Fibroblast of lung (primary cell): ENCODE measurements around the gene DENND1A. TPM values are rescaled to one million over a fixed set of nuclear protein-coding genes. Genes with fewer than 3 reads are reported as not detected.
"Not testable (repeated sequence)": the region's sequence is repeated elsewhere in the genome, so short reads cannot be mapped to it uniquely, and the experiment has no call there.

ENCODE experiments used
- DNase-seq, 2 donors: peaks; one replicate each; pipeline versions ENCODE4 v3.0.0 to v3.0.0-alpha.2; 2010; ENCODE audit warnings: low read depth in 2 of 2
- H2AFZ ChIP-seq: 2 replicates; pipeline ENCODE4 v1.5.1; 2012; ENCODE audit warnings: low read length, control low read depth, inconsistent platforms
- H3K27ac ChIP-seq: 2 replicates; pipeline ENCODE4 v1.5.1; 2011; ENCODE audit warnings: low read length, control low read depth; ENCODE audit not compliant: insufficient read depth
- H3K27me3 ChIP-seq: 2 replicates; pipeline ENCODE4 v1.5.1; 2011; ENCODE audit warnings: mild to moderate bottlenecking, low read length; ENCODE audit not compliant: control insufficient read depth, insufficient read depth
- H3K36me3 ChIP-seq: 2 replicates; pipeline ENCODE4 v1.5.1; 2011; ENCODE audit warnings: low read length; ENCODE audit not compliant: control insufficient read depth, insufficient read depth
- H3K4me1 ChIP-seq: 2 replicates; pipeline ENCODE4 v1.5.1; 2011; ENCODE audit warnings: low read length; ENCODE audit not compliant: control insufficient read depth, insufficient read depth; ENCODE audit errors: extremely low read depth
- H3K4me2 ChIP-seq: 2 replicates; pipeline ENCODE4 v1.5.1; 2011; ENCODE audit warnings: low read length, control low read depth; ENCODE audit not compliant: insufficient read depth; ENCODE audit errors: extremely low read depth
- H3K4me3 ChIP-seq, 4 experiments: fragments of 200-600 bp in 1 of 4; sonication (generic) in 1 of 4; replicated peaks in 1 of 4; 2 replicates each; pipeline ENCODE4 v1.5.1; 2011 to 2016; ENCODE audit warnings: low read length in 4 of 4, low read depth in 3 of 4, mild to moderate bottlenecking in 3 of 4, control low read depth in 2 of 4, inconsistent platforms in 1 of 4, mixed read lengths in 1 of 4; ENCODE audit not compliant: insufficient read depth in 1 of 4; ENCODE audit errors: control extremely low read depth in 1 of 4
- H3K79me2 ChIP-seq: 2 replicates; pipeline ENCODE4 v1.5.1; 2012; ENCODE audit warnings: mild to moderate bottlenecking, low read length, inconsistent platforms; ENCODE audit not compliant: control insufficient read depth, insufficient read depth
- H3K9ac ChIP-seq: 2 replicates; pipeline ENCODE4 v1.5.1; 2011; ENCODE audit warnings: mild to moderate bottlenecking, low read length, control low read depth; ENCODE audit not compliant: insufficient read depth
- H3K9me3 ChIP-seq: 2 replicates; pipeline ENCODE4 v1.5.1; 2012; ENCODE audit warnings: low read depth, low read length; ENCODE audit not compliant: control insufficient read depth, insufficient read depth
- H4K20me1 ChIP-seq: 2 replicates; pipeline ENCODE4 v1.5.1; 2011; ENCODE audit warnings: low read length; ENCODE audit not compliant: control insufficient read depth, insufficient read depth; ENCODE audit errors: extremely low read depth
- CTCF ChIP-seq, 2 donors: IDR thresholded peaks in 1 of 2; conservative IDR thresholded peaks in 1 of 2; 1 replicate in 1 of 2; 2 replicates in 1 of 2; pipeline ENCODE4 v1.5.1; 2011 to 2012; ENCODE audit warnings: low read length in 2 of 2, control low read depth in 1 of 2, inconsistent platforms in 1 of 2, low read depth in 1 of 2, mild to moderate bottlenecking in 1 of 2
- EZH2 ChIP-seq: IDR thresholded peaks from 2 replicates; pipeline ENCODE4 v1.5.1; 2012; ENCODE audit warnings: low read length, control low read depth, mild to moderate bottlenecking; ENCODE audit errors: missing control alignments
- polyA plus RNA-seq, 2 donors: library from polyadenylated mRNA; depleted of rRNA in 1 of 2; stranded (reverse) in 1 of 2; unstranded in 1 of 2; fragments of >200 nt; gene quantifications; 2 replicates each; pipeline ENCODE4 v1.2.1, GENCODE V29; 2011 to 2012; ENCODE audit warnings: missing spikeins in 1 of 2
- total RNA-seq: library from RNA; depleted of rRNA; stranded (reverse); fragments of >200 nt; gene quantifications from 2 replicates; pipeline ENCODE4 v1.2.1, GENCODE V29; 2014

The DENND1A gene
- total and polyA plus RNA-seq, 2 donors (not counting 1 experiment from before 2014, with no cell fraction given), result 13.0 to 18.3 TPM

GRCh38 chr9:123912167-123912897, 17.6 kb downstream of the DENND1A start:
- Histone ChIP-seq H3K27ac (no peak overlapping the region), H3K4me1 (no peaks in the 10 kb centered on the region), H3K9me3 (no peaks in the 10 kb centered on the region), H3K36me3 (no peaks in the 10 kb centered on the region), H4K20me1 (no peaks in the 10 kb centered on the region), H3K79me2 (no peaks in the 10 kb centered on the region), H3K9ac (no peak overlapping the region), H3K4me3 (no peak overlapping the region), H2AFZ (no peak overlapping the region), H3K4me2 (no peak overlapping the region), H3K27me3 (no peaks in the 10 kb centered on the region)
- DNase-seq, result no peak
- TF ChIP-seq CTCF (conservative IDR thresholded peaks at IDR 0.05 in 1 of 2, IDR thresholded peaks at IDR 0.05 in 1 of 2; ENCODE audit: low read depth in 1 of 2, low read length in 2 of 2), result no peak
- no peak for TF ChIP-seq EZH2

DNA sequence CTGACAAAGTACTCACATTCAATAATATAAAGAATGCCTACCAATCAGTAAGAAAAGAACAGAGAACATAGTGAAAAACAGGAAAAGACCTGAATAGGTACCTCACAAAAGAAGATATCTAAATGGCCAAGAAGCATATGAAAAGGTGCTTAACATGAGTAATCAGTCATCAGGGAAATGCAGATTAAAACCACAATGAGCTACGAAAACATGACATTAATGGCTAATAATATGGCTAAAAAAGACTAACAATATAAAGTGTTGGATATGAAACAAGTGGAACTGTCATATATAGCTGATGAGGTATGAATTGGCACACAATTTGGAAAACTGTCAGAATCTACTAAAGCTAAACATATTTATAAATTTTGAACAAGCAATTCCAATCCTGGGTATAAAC, 18.9 kb downstream of the DENND1A start:
- Histone ChIP-seq H3K27me3 (no peaks in the 10 kb centered on the region), H4K20me1 (no peaks in the 10 kb centered on the region), H3K4me3 (no peak overlapping the region), H3K79me2 (no peaks in the 10 kb centered on the region), H3K36me3 (no peaks in the 10 kb centered on the region), H2AFZ (no peak overlapping the region), H3K9ac (no peak overlapping the region), H3K4me2 (no peak overlapping the region), H3K4me1 (no peaks in the 10 kb centered on the region), H3K9me3 (no peaks in the 10 kb centered on the region), H3K27ac (no peak overlapping the region)
- no peak for DNase-seq
- TF ChIP-seq EZH2, result no peak
- TF ChIP-seq CTCF (conservative IDR thresholded peaks at IDR 0.05 in 1 of 2, IDR thresholded peaks at IDR 0.05 in 1 of 2; ENCODE audit: low read depth in 1 of 2, low read length in 2 of 2), result no peak

GRCh38 chr9:123909192-123909591, 20.7 kb downstream of the DENND1A start:
- not testable (repeated sequence) for H3K4me3 ChIP-seq, H3K9me3 ChIP-seq, H3K4me1 ChIP-seq, H4K20me1 ChIP-seq, H3K4me2 ChIP-seq, H3K9ac ChIP-seq, H2AFZ ChIP-seq, H3K79me2 ChIP-seq, DNase-seq, H3K27me3 ChIP-seq, H3K27ac ChIP-seq, H3K36me3 ChIP-seq

GRCh38 chr9:123903550-123903949, 26.4 kb downstream of the DENND1A start:
- not testable (repeated sequence) for H3K4me1 ChIP-seq, DNase-seq, H3K9ac ChIP-seq, H2AFZ ChIP-seq, H4K20me1 ChIP-seq, H3K9me3 ChIP-seq, H3K79me2 ChIP-seq, H3K27ac ChIP-seq, H3K4me3 ChIP-seq, H3K27me3 ChIP-seq, H3K36me3 ChIP-seq, H3K4me2 ChIP-seq
